ENCODE measurements around the gene KDM1B.

KDM1B gene

DNA sequence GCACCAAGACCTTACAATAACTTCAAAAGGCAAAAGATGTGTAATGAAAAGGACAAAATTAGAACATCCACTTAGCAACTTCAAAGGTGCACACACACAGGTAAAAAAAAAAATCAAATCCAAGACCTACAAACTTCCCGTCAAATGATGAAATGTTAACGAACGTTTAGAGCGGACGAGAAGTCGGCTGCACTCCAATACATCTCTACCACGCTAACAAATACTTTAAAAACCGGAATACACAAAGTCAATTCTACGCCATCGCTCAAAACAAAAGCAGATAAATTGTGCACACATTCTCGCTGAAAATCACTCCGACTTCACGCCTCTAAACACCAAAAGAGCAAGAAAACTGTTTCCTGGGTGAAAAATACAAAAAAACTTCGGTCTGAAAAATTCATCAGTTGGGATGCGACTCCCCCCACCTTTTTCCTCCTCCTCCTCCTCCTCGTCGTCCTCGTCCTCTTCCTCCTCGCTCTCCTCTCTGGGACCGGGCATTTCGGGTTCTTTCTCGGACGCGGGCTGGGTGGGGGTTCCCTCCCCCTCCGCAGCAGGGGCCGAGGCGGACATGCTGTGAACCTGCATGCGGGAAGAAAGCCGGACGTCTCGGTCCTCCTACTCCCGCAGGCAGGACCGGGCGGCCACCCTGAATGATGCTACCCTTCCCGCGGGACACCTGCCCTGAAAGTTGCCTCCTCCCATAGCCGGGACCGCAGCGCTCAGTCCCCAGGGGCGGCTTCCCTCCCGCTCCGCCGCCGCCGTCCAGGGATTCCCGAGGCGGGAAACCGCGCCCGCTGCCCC lies 108.4 kb downstream of the KDM1B start:
- DNase-seq (ENCODE audit: low spot score), result no peak

DNA sequence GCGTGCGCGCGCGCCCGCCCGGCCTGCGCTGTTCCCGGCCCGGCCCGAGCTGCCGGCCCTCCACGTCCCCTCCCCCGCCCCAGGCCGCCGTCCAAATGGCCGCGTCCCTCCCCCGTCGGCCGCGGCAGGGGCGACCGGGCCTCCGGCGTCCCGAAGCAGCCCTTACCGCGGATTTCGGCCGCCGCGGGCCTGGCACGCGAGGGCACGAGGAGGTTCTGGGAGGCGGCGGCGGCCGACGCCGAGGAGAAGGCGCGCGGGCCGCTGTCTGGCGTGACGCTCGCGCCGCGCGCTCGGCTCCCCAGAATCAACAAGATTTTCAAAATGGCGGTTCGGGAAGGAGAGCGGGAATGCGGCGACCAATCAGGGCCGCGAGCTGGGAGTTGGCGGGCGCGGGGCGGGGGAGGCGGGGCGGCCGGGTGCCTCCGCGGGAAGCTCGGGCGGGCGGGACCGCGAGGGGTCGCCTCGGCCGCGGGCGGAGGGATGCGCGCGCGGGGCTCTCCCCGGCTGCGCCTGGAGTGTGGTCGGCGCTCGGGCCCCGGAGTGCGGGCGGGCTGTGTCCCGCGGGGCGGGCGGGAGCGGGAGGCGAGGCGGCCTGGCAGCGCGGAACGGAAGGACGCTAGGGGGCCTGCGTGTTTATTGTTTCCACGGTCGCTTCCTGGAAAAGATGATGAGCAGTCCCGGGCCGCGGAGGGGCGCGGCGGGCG lies 109.1 kb downstream of the KDM1B start, which contains the start of gene DEK:
TSS of gene DEK (minus strand) at position 312 of the 704 bp plus-strand sequence. CDS start 543 bp downstream, outside the sequence.
- peak; percentile 80 for DNase-seq (ENCODE audit: low spot score)

DNA sequence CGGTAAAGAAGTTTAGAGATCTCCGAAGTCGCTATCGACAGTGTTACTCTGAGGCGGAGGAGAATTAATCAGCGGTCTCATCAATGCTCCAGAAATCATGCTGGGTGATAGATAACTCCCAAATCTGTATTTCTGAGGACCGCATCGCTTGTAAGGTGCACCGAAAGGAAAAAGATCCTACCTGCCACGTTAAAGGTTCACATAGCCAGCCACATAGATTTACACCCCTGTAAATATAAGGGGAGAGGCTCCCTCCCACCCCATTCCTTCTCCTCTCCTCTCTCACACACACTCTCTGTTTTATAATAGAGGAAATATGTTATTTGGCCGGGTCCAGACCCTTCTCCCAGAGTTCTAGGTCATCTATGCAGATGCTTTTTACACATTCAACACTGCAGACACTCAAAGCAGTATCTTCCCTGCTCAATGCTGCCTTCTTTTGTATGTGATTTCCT lies 109.7 kb downstream of the KDM1B start:
- DNase-seq (ENCODE audit: low spot score), result no peak

DNA sequence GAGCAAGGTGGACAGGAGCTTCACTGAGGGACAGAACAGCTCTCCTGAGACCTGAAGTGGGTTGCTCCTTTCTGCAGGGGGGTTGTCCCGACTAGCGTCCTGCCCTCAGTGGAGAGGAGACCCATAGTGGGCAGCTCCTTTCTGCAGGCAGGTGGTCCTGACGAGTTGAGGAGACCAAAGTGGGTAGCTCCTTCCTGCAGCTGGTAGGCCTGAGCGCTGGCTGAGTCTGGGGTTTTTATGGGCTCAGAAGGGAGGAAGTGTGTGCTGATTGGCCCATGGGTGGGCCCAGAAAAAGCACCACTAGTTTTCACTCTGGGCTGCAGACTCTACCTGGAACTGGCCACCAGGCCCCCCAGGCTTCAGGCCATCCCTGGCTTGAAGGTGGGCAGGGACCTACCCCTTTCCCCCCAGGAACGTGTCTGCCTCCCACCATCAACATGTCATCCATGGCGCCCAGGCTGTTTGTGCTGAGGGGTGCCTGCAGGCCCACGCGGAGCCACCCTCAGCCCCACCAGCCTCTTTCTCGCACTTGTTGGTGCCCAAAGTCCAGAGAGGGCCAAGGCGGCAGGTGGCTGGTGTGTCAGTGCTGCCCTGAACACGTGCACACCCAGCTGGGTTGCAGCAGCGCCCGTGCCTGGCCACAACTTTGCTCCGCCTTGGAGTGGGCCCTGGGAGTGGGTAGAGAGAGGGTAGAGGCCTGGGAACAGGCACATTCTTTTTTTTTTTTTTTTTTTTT lies 110.7 kb downstream of the KDM1B start:
- DNase-seq (ENCODE audit: low spot score), result no peak

DNA sequence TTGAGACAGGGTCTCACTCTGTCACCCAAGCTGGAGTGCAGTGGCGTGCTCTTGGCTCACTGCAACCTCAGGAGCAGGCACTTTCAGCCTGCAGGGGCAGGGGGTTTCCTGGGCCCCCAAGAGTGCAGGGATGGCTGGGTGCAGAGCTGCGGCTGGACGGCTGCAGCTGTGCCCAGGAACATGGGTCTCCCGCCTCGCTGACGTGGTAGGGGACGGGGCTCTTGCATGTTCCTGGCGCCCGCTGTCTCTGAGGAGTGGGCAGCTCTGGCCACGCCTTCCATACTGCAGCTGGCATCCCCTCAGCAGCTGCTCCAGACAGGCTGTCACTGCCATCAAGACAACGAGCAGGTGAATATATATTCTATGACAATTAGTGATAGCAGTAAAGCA lies 111.3 kb downstream of the KDM1B start:
- no peak for DNase-seq (ENCODE audit: low spot score)

DNA sequence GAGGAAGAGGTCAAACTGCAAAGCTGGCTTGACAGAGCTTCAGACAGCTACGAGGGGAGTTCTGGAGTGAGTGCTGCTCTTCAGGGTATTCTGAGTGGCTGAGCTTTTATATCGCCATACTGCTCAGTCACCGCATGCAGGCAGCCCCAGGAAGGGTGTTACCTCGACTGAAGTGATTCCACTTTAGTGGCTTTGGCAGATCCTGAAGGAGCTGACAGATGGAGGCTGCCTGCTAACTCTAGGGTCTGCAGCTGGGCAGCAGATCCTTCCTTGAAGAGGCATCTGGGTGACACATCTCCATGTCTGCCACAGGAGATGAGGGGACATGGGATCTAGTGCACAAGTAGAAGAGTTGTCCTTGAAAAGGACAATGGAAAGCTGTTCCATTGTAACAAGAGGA lies 112.8 kb downstream of the KDM1B start:
- no peak for DNase-seq (ENCODE audit: low spot score)

DNA sequence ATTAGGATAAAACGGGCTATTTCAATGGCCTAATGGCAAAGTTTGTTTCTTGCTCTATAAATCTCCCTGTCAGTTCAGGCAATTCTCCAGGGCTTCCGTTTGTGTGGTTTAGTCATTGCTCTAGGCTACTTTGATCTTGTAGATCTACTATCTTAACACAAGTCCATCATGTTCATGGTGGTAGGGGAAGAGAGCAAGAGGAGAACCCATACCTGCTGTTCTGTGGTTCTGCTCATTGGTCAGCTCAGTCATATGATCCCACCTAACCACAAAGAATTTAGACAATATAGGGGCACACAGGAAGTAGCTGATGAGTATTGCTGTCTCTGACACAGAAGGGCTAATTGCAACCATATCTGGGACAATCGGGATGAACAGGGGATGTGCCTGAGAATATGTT lies 114.0 kb downstream of the KDM1B start:
- peak; percentile 59 for DNase-seq (ENCODE audit: low spot score)

DNA sequence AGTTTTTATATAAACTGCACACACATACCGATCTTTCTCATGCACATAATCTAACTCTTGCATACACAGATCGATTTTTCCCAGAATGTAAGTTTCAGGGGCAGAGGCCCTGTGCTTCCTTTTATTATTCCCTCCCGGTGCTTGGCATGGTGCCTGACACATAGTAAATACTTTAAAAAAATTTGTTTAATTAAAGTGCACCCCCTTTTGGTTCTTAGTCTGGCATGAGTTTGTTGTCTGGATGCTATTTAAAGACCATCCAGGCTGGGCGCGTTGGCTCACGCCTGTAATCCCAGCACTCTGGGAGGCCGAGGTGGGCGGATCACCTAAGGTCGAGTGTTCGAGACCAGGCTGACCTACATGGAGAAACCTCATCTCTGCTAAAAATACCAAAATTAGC lies 114.5 kb downstream of the KDM1B start:
- no peak for DNase-seq (ENCODE audit: low spot score)

DNA sequence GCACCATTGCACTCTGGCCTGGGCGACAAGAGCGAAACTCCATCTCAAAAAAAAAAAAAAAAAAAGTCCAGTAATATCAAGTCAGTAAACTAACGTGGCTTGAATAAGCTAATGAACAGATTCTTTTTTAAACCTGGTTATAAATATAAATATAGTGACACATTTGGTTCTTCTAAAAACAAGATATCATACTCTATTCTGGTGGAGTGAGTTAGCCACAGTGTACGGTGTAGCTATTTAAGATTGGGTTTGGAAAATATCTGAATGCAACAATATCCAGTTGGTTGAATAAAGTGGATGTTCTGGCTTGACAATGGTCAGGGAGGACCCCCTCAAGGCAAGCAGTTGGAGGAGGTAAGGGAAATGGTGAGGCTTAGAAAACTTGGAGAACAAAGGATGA lies 115.0 kb downstream of the KDM1B start:
- DNase-seq (ENCODE audit: low spot score), result no peak
